Osteoblast (primary cell): Measurements from ENCODE around the gene NUMA1. TPM values are rescaled to one million over a fixed set of nuclear protein-coding genes. Genes with fewer than 3 reads are reported as not detected.
A peak's percentile ranks its signal among the peaks of the same experiment; 100 is the strongest.

Experiments used
- DNase-seq: peaks from one replicate; pipeline ENCODE4 v3.0.0; 2011; ENCODE audit warnings: low spot score, mixed read lengths; ENCODE audit not compliant: insufficient read length; ENCODE audit errors: missing footprints
- H2AFZ ChIP-seq: 2 replicates; pipeline ENCODE4 v1.6.0; 2011; ENCODE audit warnings: mild to moderate bottlenecking, low read length
- H3K27ac ChIP-seq: 2 replicates; pipeline ENCODE4 v1.5.1; 2011; ENCODE audit warnings: mild to moderate bottlenecking, low read depth, low read length, moderate library complexity
- H3K27me3 ChIP-seq: 2 replicates; pipeline ENCODE4 v1.6.0; 2012; ENCODE audit warnings: mild to moderate bottlenecking, control low read depth, inconsistent platforms, low read length, moderate library complexity; ENCODE audit not compliant: insufficient read depth
- H3K36me3 ChIP-seq: 2 replicates; pipeline ENCODE4 v1.5.1; 2011; ENCODE audit warnings: mild to moderate bottlenecking, low read length, control low read depth, moderate library complexity; ENCODE audit not compliant: insufficient read depth
- H3K4me1 ChIP-seq: 2 replicates; pipeline ENCODE4 v1.5.1; 2011; ENCODE audit warnings: mild to moderate bottlenecking, low read length, control low read depth, moderate library complexity; ENCODE audit not compliant: insufficient read depth
- H3K4me2 ChIP-seq: 2 replicates; pipeline ENCODE4 v1.6.0; 2011; ENCODE audit warnings: mild to moderate bottlenecking, low read length; ENCODE audit not compliant: insufficient read depth
- H3K4me3 ChIP-seq: fragments of 200-600 bp; sonication (generic); 3 replicates; pipeline ENCODE4 v1.5.1; 2012; ENCODE audit warnings: mild to moderate bottlenecking, low read length, inconsistent platforms; ENCODE audit not compliant: insufficient read depth
- H3K79me2 ChIP-seq: 2 replicates; pipeline ENCODE4 v1.6.0; 2012; ENCODE audit warnings: mild to moderate bottlenecking, low read length, control low read depth, inconsistent platforms; ENCODE audit not compliant: insufficient read depth
- H3K9me3 ChIP-seq: 2 replicates; pipeline ENCODE4 v1.5.1; 2011; ENCODE audit warnings: low read depth, low read length, control low read depth
- H4K20me1 ChIP-seq: 2 replicates; pipeline ENCODE4 v1.6.0; 2012; ENCODE audit warnings: mild to moderate bottlenecking, low read length, control low read depth; ENCODE audit not compliant: insufficient read depth
- total RNA-seq: library from RNA; depleted of rRNA; stranded (reverse); fragments of >200 nt; gene quantifications from 2 replicates; pipeline ENCODE4 v1.2.3, GENCODE V29; 2012
- TF ChIP-seq, protein P1 (sequence below): IDR thresholded peaks from 2 replicates; pipeline ENCODE4 v1.5.1; 2011; ENCODE audit warnings: mild to moderate bottlenecking, low read depth, low read length, moderate library complexity; ENCODE audit errors: extremely low read depth

The NUMA1 gene, protein sequence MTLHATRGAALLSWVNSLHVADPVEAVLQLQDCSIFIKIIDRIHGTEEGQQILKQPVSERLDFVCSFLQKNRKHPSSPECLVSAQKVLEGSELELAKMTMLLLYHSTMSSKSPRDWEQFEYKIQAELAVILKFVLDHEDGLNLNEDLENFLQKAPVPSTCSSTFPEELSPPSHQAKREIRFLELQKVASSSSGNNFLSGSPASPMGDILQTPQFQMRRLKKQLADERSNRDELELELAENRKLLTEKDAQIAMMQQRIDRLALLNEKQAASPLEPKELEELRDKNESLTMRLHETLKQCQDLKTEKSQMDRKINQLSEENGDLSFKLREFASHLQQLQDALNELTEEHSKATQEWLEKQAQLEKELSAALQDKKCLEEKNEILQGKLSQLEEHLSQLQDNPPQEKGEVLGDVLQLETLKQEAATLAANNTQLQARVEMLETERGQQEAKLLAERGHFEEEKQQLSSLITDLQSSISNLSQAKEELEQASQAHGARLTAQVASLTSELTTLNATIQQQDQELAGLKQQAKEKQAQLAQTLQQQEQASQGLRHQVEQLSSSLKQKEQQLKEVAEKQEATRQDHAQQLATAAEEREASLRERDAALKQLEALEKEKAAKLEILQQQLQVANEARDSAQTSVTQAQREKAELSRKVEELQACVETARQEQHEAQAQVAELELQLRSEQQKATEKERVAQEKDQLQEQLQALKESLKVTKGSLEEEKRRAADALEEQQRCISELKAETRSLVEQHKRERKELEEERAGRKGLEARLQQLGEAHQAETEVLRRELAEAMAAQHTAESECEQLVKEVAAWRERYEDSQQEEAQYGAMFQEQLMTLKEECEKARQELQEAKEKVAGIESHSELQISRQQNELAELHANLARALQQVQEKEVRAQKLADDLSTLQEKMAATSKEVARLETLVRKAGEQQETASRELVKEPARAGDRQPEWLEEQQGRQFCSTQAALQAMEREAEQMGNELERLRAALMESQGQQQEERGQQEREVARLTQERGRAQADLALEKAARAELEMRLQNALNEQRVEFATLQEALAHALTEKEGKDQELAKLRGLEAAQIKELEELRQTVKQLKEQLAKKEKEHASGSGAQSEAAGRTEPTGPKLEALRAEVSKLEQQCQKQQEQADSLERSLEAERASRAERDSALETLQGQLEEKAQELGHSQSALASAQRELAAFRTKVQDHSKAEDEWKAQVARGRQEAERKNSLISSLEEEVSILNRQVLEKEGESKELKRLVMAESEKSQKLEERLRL (N-terminal part only)
- 176 and 182 TPM in 2 replicates for total RNA-seq

DNA sequence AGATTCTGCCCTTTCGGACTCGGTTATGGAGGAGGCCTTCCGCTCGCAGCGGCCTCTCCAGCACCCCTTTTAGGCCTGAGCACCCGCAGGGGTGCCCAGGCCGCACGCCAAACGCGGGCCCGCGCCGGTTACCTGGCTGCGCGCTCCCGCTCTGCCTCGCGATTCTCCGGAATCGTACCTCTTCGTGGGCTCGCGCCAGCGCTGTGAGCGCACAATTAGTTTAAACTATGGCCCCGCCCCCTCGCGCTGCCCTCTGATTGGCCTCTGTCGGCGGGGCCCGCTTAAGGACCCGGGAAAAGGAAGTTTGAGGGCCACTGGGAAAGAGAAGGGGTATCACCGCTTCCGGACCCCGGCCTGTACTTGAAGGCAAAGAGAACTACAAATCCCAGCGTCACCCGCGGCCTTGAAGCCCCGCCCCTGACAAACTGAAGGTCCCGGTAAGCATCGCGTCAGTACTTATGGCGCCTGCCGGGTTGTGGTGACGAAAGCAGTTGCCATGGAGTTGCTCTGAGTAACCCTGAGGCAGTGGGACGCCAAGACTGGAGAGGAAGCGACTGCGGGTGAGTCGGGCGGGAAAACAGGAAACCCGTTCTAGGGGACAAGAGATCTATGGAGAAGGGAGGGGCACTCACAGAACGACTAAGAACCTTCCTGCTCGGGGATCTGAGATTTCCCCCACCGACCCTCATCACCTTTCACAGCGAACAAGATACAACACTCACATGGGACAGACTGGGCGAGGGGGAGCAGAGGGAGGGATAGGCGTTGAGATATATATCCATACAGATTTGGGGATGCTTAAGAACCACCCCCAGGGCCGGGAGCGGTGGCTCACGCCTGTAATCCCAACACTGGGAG lies at the start of gene NUMA1, which contains the start of gene LRRC51:
Gene NUMA1 (minus strand): TSS at position 217 of the 858 bp plus-strand sequence. CDS start 44,599 bp downstream, outside the sequence.
Gene LRRC51 (plus strand): TSS at position 525 of the 858 bp plus-strand sequence. CDS start 8,234 bp downstream, outside the sequence.
- Histone ChIP-seq H3K27me3 (no peaks in the 10 kb centered on the region), H3K4me1 (peaks cover 20% of the 10 kb centered on the region), H2AFZ (peak within 1 kb of the TSS; percentile 96), H3K79me2 (peaks cover 44% of the 10 kb centered on the region), H3K27ac (peak within 1 kb of the TSS; percentile 91), H3K4me2 (peak within 1 kb of the TSS; percentile 99), H3K4me3 (peak within 1 kb of the TSS; percentile 92), H4K20me1 (no peaks in the 10 kb centered on the region), H3K36me3 (no peaks in the 10 kb centered on the region), H3K9me3 (no peaks in the 10 kb centered on the region)
- peak; percentile 94 for DNase-seq
- TF ChIP-seq, protein P1, sequence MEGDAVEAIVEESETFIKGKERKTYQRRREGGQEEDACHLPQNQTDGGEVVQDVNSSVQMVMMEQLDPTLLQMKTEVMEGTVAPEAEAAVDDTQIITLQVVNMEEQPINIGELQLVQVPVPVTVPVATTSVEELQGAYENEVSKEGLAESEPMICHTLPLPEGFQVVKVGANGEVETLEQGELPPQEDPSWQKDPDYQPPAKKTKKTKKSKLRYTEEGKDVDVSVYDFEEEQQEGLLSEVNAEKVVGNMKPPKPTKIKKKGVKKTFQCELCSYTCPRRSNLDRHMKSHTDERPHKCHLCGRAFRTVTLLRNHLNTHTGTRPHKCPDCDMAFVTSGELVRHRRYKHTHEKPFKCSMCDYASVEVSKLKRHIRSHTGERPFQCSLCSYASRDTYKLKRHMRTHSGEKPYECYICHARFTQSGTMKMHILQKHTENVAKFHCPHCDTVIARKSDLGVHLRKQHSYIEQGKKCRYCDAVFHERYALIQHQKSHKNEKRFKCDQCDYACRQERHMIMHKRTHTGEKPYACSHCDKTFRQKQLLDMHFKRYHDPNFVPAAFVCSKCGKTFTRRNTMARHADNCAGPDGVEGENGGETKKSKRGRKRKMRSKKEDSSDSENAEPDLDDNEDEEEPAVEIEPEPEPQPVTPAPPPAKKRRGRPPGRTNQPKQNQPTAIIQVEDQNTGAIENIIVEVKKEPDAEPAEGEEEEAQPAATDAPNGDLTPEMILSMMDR: no peak

DNA sequence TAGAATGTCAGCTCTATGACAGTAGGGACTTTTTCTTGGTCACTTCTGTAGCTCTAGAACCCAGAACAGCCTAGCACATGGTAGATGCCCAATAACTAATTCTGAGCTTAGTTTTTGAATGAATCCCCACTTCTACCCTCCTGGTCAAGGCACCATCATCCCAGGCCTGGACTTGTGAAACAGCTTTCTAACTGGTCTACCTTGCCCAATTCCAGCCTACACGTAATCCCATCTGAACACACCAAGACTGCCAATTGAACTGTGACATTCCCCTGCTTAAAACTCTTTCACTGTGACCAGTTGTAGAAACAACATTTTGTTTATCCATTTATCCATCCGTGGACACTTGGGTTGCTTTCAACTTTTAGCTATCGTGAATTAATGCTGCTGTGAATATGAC lies 49.0 kb upstream of the NUMA1 start:
- Histone ChIP-seq H3K27ac (no peak overlapping the region), H3K9me3 (peaks cover 2% of the 10 kb centered on the region), H2AFZ (no peak overlapping the region), H3K36me3 (no peaks in the 10 kb centered on the region), H3K4me2 (no peak overlapping the region), H4K20me1 (no peaks in the 10 kb centered on the region), H3K79me2 (no peaks in the 10 kb centered on the region), H3K4me1 (no peaks in the 10 kb centered on the region), H3K4me3 (no peak overlapping the region), H3K27me3 (no peaks in the 10 kb centered on the region)
- TF ChIP-seq, protein P1: no peak
- no peak for DNase-seq

DNA sequence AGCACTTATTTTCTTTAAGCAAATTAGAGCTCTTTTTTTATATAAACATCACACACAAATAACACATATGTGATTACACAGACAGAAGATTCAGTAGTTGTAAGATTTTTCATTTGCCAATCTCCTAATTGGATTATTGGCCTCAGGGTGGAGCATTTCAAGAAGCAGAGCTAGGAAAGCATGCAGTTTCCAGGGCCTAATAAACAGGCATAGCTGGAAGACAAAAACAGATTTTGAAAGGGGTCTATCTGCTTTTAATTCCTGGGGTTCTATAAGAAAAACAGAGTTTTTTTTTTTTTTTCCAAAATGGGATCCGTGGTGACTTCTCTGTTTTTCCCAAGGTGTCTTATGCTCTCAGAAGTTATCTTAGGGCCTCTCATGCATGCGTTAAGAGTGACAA lies 47.6 kb upstream of the NUMA1 start:
- no peak overlapping the region for H3K4me2 ChIP-seq
- H3K27me3 ChIP-seq: no peaks in the 10 kb centered on the region
- DNase-seq: no peak
- no peak overlapping the region for H2AFZ ChIP-seq
- H4K20me1 ChIP-seq: no peaks in the 10 kb centered on the region
- no peaks in the 10 kb centered on the region for H3K79me2 ChIP-seq
- no peak overlapping the region for H3K4me3 ChIP-seq
- TF ChIP-seq, protein P1: no peak
- peaks cover 2% of the 10 kb centered on the region for H3K9me3 ChIP-seq
- H3K36me3 ChIP-seq: no peaks in the 10 kb centered on the region
- H3K27ac ChIP-seq: no peak overlapping the region
- peaks cover 3% of the 10 kb centered on the region for H3K4me1 ChIP-seq
